Activated T-cell treated with anti-CD3 and anti-CD28 coated beads, Interleukin-2, amount 50 U/mL, for 72 hours (primary cell): Measurements from ENCODE around the gene STX2. TPM values are rescaled to one million over a fixed set of nuclear protein-coding genes. Genes with fewer than 3 reads are reported as not detected.

ENCODE experiments used
- ATAC-seq, 2 donors: fragments of 150-1000 bp; cut with Tn5 transposase; replicated peaks in 1 of 2; 2 replicates each; pipeline ENCODE4 v1.10.0; 2021; ENCODE audit warnings: moderate library complexity in 2 of 2, mild to moderate bottlenecking in 1 of 2
- DNase-seq, 2 donors: peaks; one replicate each; pipeline ENCODE4 v3.0.0; 2021 to 2022; ENCODE audit warnings: mixed read lengths in 1 of 2
- H3K27ac Mint-ChIP-seq: one replicate; pipeline ENCODE4 v1.8.0; 2022; ENCODE audit warnings: mild to moderate bottlenecking, moderate library complexity, mixed read lengths
- H3K27me3 Mint-ChIP-seq: one replicate; pipeline ENCODE4 v1.8.0; 2022; ENCODE audit warnings: low read depth, mixed read lengths
- H3K36me3 Mint-ChIP-seq, 2 donors: one replicate each; pipeline ENCODE4 v1.8.0; 2022; ENCODE audit warnings: mixed read lengths in 2 of 2, mild to moderate bottlenecking in 1 of 2; ENCODE audit not compliant: insufficient read depth in 2 of 2
- H3K4me1 Mint-ChIP-seq: one replicate; pipeline ENCODE4 v1.8.0; 2022; ENCODE audit warnings: low read depth, mixed read lengths
- H3K4me3 Mint-ChIP-seq, 2 donors: one replicate each; pipeline ENCODE4 v1.8.0; 2022; ENCODE audit warnings: mild to moderate bottlenecking in 2 of 2, mixed read lengths in 2 of 2, moderate library complexity in 2 of 2
- H3K9me3 Mint-ChIP-seq, 2 donors: one replicate each; pipeline ENCODE4 v1.8.0; 2022; ENCODE audit warnings: mixed read lengths in 2 of 2
- total RNA-seq, 2 donors: library from RNA; stranded (reverse); gene quantifications; one replicate each; pipeline ENCODE4 v1.2.3, GENCODE V29; 2022

STX2 gene
- total RNA-seq, 2 donors from 2014 or later, result 11.9 to 13.2 TPM

DNA sequence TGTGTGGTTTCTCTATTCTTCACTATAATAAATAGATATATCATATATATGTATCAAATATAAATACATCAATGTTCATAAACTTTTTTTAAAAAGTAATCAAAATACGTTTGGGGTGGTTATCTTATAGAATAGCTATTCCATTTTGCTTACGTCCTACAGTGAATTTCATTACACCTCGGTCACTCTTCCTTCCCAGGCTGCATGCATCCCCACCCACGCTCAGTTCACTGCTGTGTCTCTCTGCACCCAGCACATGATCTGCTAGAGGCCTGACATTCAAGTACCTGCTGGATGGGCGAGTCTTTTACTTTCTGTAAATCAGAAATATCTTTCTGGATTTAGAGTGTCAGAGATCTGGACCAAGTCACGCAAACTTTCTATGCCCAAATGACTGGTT lies 3.6 kb downstream of the STX2 start:
- Mint-ChIP-seq H3K9me3 (no peaks in the 10 kb centered on the region), H3K4me1 (peaks cover 47% of the 10 kb centered on the region), H3K27ac (no peak overlapping the region), H3K27me3 (no peaks in the 10 kb centered on the region), H3K4me3 (no peak overlapping the region), H3K36me3 (no peaks in the 10 kb centered on the region)
- no peak for DNase-seq
- no peak for ATAC-seq

GRCh38 chr12:130835011-130835410 lies 4.0 kb downstream of the STX2 start:
- H3K36me3 Mint-ChIP-seq, result no peaks in the 10 kb centered on the region
- no peak overlapping the region for H3K27ac Mint-ChIP-seq
- H3K4me1 Mint-ChIP-seq, result peaks cover 45% of the 10 kb centered on the region
- no peaks in the 10 kb centered on the region for H3K9me3 Mint-ChIP-seq
- H3K4me3 Mint-ChIP-seq, result no peak overlapping the region
- ATAC-seq (no peak), DNase-seq (no peak)
- no peaks in the 10 kb centered on the region for H3K27me3 Mint-ChIP-seq

GRCh38 chr12:130832561-130833209 lies 6.4 kb downstream of the STX2 start:
- no peak overlapping the region for H3K4me3 Mint-ChIP-seq
- H3K9me3 Mint-ChIP-seq, result no peaks in the 10 kb centered on the region
- H3K27ac Mint-ChIP-seq, result no peak overlapping the region
- DNase-seq (no peak), ATAC-seq (no peak)
- H3K36me3 Mint-ChIP-seq, result no peaks in the 10 kb centered on the region
- H3K27me3 Mint-ChIP-seq, result no peaks in the 10 kb centered on the region
- peaks cover 30% of the 10 kb centered on the region for H3K4me1 Mint-ChIP-seq

DNA sequence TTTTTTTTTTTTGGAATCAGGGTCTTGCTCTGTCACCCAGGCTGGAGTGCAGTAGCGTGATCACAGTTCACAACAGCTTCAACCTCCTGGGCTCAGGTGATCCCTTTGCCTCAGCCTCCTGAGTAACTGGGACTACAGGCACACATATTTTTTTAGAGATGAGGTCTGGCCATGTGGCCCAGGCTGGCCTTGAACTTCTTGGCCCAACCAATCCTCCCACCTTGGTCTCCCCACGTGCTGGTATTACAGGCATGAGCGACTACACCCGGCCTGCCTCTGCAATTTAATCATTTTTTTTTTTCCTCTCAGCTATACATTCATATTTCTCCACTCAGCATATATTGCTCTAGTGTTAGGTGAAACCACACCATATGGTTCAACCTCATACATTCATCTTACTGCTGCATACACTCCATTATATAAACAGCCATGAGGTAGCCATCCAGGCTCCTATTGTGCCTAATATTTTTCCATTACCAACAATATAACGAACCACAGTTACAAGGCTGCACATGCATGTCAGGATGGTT lies 7.1 kb downstream of the STX2 start:
- H3K4me3 Mint-ChIP-seq, result no peak overlapping the region
- H3K9me3 Mint-ChIP-seq, result no peaks in the 10 kb centered on the region
- ATAC-seq, result no peak

DNA sequence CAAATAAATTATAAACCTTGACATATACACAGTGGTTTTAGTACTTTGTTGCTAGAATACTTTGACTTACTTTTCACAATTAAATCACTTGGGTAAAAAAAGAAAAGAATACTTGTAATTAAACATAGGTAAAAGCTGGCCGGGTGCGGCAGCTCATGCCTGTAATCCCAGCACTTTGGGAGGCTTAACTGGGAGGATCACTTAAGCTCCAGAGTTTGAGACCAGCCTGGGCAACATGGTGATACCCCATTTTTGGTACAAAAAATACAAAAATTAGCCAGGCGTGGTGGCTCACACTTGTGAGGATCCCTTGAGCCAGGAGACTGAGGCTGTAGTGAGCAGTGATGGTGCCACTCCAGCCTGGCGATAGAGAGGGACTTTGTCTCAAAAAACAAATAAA lies 7.8 kb downstream of the STX2 start:
- H3K9me3 Mint-ChIP-seq, result no peaks in the 10 kb centered on the region
- ATAC-seq, result no peak
- no peak overlapping the region for H3K4me3 Mint-ChIP-seq
- peaks cover 0 to 1% of the 10 kb centered on the region in 2 donors for H3K36me3 Mint-ChIP-seq
- DNase-seq, result no peak
- no peak overlapping the region for H3K27ac Mint-ChIP-seq
- no peaks in the 10 kb centered on the region for H3K27me3 Mint-ChIP-seq
- peaks cover 28% of the 10 kb centered on the region for H3K4me1 Mint-ChIP-seq

More for the DNA sequence above, 7.1 kb downstream of the STX2 start:
- H3K36me3 Mint-ChIP-seq, result no peaks in the 10 kb centered on the region
- no peak for DNase-seq
- peak overlapping the region; percentile 47 for H3K27ac Mint-ChIP-seq
- H3K27me3 Mint-ChIP-seq, result no peaks in the 10 kb centered on the region
- H3K4me1 Mint-ChIP-seq, result peaks cover 30% of the 10 kb centered on the region

- ATAC-seq, result no peak
- H3K4me3 Mint-ChIP-seq, result no peak overlapping the region
- no peak for DNase-seq
- peaks cover 0 to 1% of the 10 kb centered on the region in 2 donors for H3K36me3 Mint-ChIP-seq
- H3K27ac Mint-ChIP-seq, result no peak overlapping the region
- no peaks in the 10 kb centered on the region for H3K9me3 Mint-ChIP-seq
- H3K4me1 Mint-ChIP-seq, result peaks cover 22% of the 10 kb centered on the region
- H3K27me3 Mint-ChIP-seq, result no peaks in the 10 kb centered on the region
Measured at GRCh38 chr12:130830246-130830551, 8.9 kb downstream of the STX2 start.

DNA sequence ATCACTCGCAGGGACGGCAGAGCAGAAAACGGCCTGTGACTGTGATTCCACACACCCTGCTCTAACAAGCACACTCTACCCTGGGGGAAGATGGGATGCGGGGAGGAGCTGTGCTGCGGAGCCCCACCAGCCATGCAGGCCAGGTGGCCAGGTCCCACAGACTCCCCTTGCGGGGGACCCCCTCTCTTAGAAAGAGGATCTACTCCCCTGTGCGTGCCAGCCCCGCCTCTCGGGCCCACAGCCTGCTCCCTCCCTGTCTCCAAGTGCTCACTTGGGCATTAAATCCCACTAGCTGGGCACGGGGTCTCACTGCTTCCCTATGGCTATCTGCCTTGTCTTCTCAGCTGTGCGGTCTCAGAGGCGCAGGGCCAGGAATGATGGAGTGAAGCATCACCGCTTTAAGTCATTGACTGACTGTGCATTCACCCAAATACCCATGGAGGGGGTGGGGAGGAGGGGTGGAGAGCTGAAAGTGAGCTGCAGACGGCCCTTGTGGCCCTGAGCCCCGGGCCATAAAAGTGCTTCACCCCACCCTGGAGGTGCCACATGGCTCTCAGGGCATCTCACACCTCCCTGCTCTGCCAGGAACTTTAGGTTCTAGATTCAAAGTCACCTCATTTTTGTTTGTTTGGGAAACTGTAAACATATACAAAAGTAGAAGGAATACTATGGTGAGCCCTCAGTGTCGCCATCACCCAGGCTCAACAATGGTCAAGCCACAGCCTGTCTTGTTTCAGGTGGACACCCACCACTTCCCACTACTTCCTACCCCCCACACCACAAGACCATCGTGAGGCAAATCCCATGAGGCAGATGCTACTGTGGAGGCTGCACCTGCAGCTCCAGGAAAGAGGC lies 9.4 kb downstream of the STX2 start:
- H3K4me1 Mint-ChIP-seq, result peaks cover 22% of the 10 kb centered on the region
- no peak for ATAC-seq
- DNase-seq, result no peak
- peaks cover 0 to 1% of the 10 kb centered on the region in 2 donors for H3K36me3 Mint-ChIP-seq
- H3K27ac Mint-ChIP-seq, result no peak overlapping the region
- H3K4me3 Mint-ChIP-seq, result no peak overlapping the region
- no peaks in the 10 kb centered on the region for H3K27me3 Mint-ChIP-seq
- H3K9me3 Mint-ChIP-seq, result no peaks in the 10 kb centered on the region

DNA sequence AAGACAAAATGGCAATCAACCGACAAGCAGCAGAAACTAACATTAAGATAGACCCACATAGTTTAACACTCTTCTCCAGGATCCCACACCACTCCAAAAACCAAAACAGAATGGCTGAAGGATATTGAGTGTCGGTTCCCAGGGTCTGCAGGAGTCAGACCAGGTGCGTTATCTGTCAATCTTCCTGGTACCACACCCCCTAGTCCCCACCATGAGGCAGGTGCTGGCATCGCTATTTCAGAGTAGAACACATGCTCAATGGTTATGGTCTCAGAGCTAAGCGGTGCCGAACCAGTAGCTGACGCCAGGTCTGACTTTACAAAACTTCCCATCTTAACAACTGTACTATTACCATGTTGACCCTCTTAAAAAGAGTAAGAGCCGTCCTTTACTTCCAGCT lies 10.2 kb downstream of the STX2 start:
- ATAC-seq (no peak), DNase-seq (no peak)
- H3K4me3 Mint-ChIP-seq, result no peak overlapping the region
- H3K27me3 Mint-ChIP-seq, result no peaks in the 10 kb centered on the region
- H3K4me1 Mint-ChIP-seq, result peaks cover 22% of the 10 kb centered on the region
- H3K27ac Mint-ChIP-seq, result no peak overlapping the region
- H3K36me3 Mint-ChIP-seq, result peaks cover 0 to 1% of the 10 kb centered on the region in 2 donors
- no peaks in the 10 kb centered on the region for H3K9me3 Mint-ChIP-seq

- no peaks in the 10 kb centered on the region for H3K9me3 Mint-ChIP-seq
- H3K27ac Mint-ChIP-seq, result no peak overlapping the region
- no peak for ATAC-seq
- H3K27me3 Mint-ChIP-seq, result no peaks in the 10 kb centered on the region
- peaks cover 15% of the 10 kb centered on the region for H3K4me1 Mint-ChIP-seq
- peaks cover 0 to 3% of the 10 kb centered on the region in 2 donors for H3K36me3 Mint-ChIP-seq
- no peak for DNase-seq
- no peak overlapping the region for H3K4me3 Mint-ChIP-seq
Measured at GRCh38 chr12:130827432-130827831, 11.6 kb downstream of the STX2 start.

GRCh38 chr12:130826151-130826801 lies 12.8 kb downstream of the STX2 start:
- peaks cover 14% of the 10 kb centered on the region for H3K4me1 Mint-ChIP-seq
- H3K27me3 Mint-ChIP-seq, result no peaks in the 10 kb centered on the region
- H3K27ac Mint-ChIP-seq, result no peak overlapping the region
- no peak overlapping the region for H3K4me3 Mint-ChIP-seq
- H3K36me3 Mint-ChIP-seq, result peaks cover 0 to 3% of the 10 kb centered on the region in 2 donors
- no peaks in the 10 kb centered on the region for H3K9me3 Mint-ChIP-seq
- ATAC-seq, result peak; percentile 87 to 94
- DNase-seq, result peak; percentile 66 to 84

- no peak overlapping the region for H3K27ac Mint-ChIP-seq
- ATAC-seq, result no peak
Measured at GRCh38 chr12:130825771-130826150, 13.3 kb downstream of the STX2 start.

GRCh38 chr12:130819681-130820080 lies 19.4 kb downstream of the STX2 start:
- H3K4me3 Mint-ChIP-seq, result no peak overlapping the region
- no peak overlapping the region for H3K27ac Mint-ChIP-seq
- peaks cover 0 to 6% of the 10 kb centered on the region in 2 donors for H3K36me3 Mint-ChIP-seq
- ATAC-seq, result no peak
- peaks cover 12% of the 10 kb centered on the region for H3K4me1 Mint-ChIP-seq
- H3K9me3 Mint-ChIP-seq, result no peaks in the 10 kb centered on the region
- DNase-seq, result no peak
- H3K27me3 Mint-ChIP-seq, result no peaks in the 10 kb centered on the region

More at GRCh38 chr12:130825771-130826150, 13.3 kb downstream of the STX2 start:
- no peaks in the 10 kb centered on the region for H3K27me3 Mint-ChIP-seq
- H3K9me3 Mint-ChIP-seq, result no peaks in the 10 kb centered on the region
- H3K36me3 Mint-ChIP-seq, result peaks cover 0 to 6% of the 10 kb centered on the region in 2 donors
- no peak overlapping the region for H3K4me3 Mint-ChIP-seq
- H3K4me1 Mint-ChIP-seq, result peaks cover 14% of the 10 kb centered on the region
- no peak for DNase-seq
